Cardiac muscle cell (in vitro differentiated cells and primary cell): ENCODE measurements around the gene MYOM1. TPM values are rescaled to one million over a fixed set of nuclear protein-coding genes. Genes with fewer than 3 reads are reported as not detected.

ENCODE experiments used
- DNase-seq, 2 donors: peaks; one replicate each; pipeline versions ENCODE4 v3.0.0 to v3.0.0-alpha.2; 2010 to 2017; ENCODE audit warnings: low read depth in 1 of 2, low spot score in 1 of 2
- H3K27ac ChIP-seq: fragments of 200-600 bp; sonication (generic); 2 replicates; pipeline ENCODE4 v1.5.1; 2016
- H3K27me3 ChIP-seq: fragments of 200-600 bp; sonication (generic); 2 replicates; pipeline ENCODE4 v1.6.0; 2016; ENCODE audit warnings: control low read depth
- H3K36me3 ChIP-seq: fragments of 200-600 bp; sonication (generic); 2 replicates; pipeline ENCODE4 v1.5.1; 2016; ENCODE audit warnings: control low read depth
- H3K4me1 ChIP-seq: fragments of 200-600 bp; sonication (generic); 2 replicates; pipeline ENCODE4 v1.8.1; 2017; ENCODE audit warnings: low read depth, mild to moderate bottlenecking, mixed run types
- H3K4me3 ChIP-seq: fragments of 200-600 bp; sonication (generic); 2 replicates; pipeline ENCODE4 v1.5.1; 2016; ENCODE audit warnings: mild to moderate bottlenecking
- H3K9me3 ChIP-seq: fragments of 200-600 bp; sonication (generic); 2 replicates; pipeline ENCODE4 v1.5.1; 2017; ENCODE audit warnings: low read depth, mild to moderate bottlenecking, control low read depth
- CTCF ChIP-seq: IDR thresholded peaks from 2 replicates; pipeline ENCODE4 v1.5.1; 2012; ENCODE audit warnings: low read depth, mild to moderate bottlenecking, low read length
- polyA plus RNA-seq: library from polyadenylated mRNA; unstranded; fragments of >200 nt; fragmentation: Nextera tagmentation; extraction: Ambion mirVana; gene quantifications from 2 replicates; pipeline ENCODE4 v1.2.1, GENCODE V29; 2016
- total RNA-seq: library from RNA; depleted of rRNA; stranded (reverse); fragments of >200 nt; gene quantifications from 2 replicates; pipeline ENCODE4 v1.2.3, GENCODE V29; 2016

Gene MYOM1
- total and polyA plus RNA-seq, 2 experiments from 2014 or later: 194 to 219 TPM

- no peak for TF ChIP-seq CTCF
- Histone ChIP-seq H3K27ac (peak within 1 kb of the TSS; percentile 100), H3K36me3 (no peaks in the 10 kb centered on the region), H3K4me3 (peak within 1 kb of the TSS; percentile 75), H3K4me1 (peaks cover 10% of the 10 kb centered on the region), H3K9me3 (no peaks in the 10 kb centered on the region), H3K27me3 (no peaks in the 10 kb centered on the region)
- peak; percentile 98 to 100 for DNase-seq
Observed at GRCh38 chr18:3247240-3248061, 27.7 kb upstream of the MYOM1 start, which contains the start of gene MYL12A. TSS of gene MYL12A (plus strand) at chr18:3247801. CDS start at chr18:3253248, 5,447 bp downstream.

- peak overlapping the region; percentile 100 for H3K27ac ChIP-seq
- peak in 1 of 2 donors; percentile 43 for DNase-seq
- no peaks in the 10 kb centered on the region for H3K27me3 ChIP-seq
- no peak for TF ChIP-seq CTCF
- no peaks in the 10 kb centered on the region for H3K36me3 ChIP-seq
- H3K9me3 ChIP-seq: no peaks in the 10 kb centered on the region
- H3K4me3 ChIP-seq: peak overlapping the region; percentile 6
- peaks cover 6% of the 10 kb centered on the region for H3K4me1 ChIP-seq
Observed at GRCh38 chr18:3246635-3247239, 27.0 kb upstream of the MYOM1 start.

- peak; percentile 93 for DNase-seq
- H3K27ac ChIP-seq: peak overlapping the region; percentile 100
- no peaks in the 10 kb centered on the region for H3K9me3 ChIP-seq
- peak overlapping the region; percentile 8 for H3K4me3 ChIP-seq
- no peaks in the 10 kb centered on the region for H3K27me3 ChIP-seq
- no peaks in the 10 kb centered on the region for H3K4me1 ChIP-seq
- no peaks in the 10 kb centered on the region for H3K36me3 ChIP-seq
- TF ChIP-seq CTCF: peak; percentile 94
Observed at GRCh38 chr18:3245853-3246634, 26.3 kb upstream of the MYOM1 start.

GRCh38 chr18:3245185-3245564 is 25.4 kb upstream of the MYOM1 start:
- no peak for TF ChIP-seq CTCF
- Histone ChIP-seq H3K4me3 (no peak overlapping the region), H3K36me3 (no peaks in the 10 kb centered on the region), H3K27ac (no peak overlapping the region), H3K27me3 (no peaks in the 10 kb centered on the region), H3K9me3 (no peaks in the 10 kb centered on the region), H3K4me1 (no peaks in the 10 kb centered on the region)
- no peak for DNase-seq

GRCh38 chr18:3238742-3239141 is 19.0 kb upstream of the MYOM1 start:
- Histone ChIP-seq H3K4me3 (no peak overlapping the region), H3K27me3 (no peaks in the 10 kb centered on the region), H3K4me1 (peaks cover 7% of the 10 kb centered on the region), H3K27ac (no peak overlapping the region), H3K36me3 (no peaks in the 10 kb centered on the region), H3K9me3 (peaks cover 4% of the 10 kb centered on the region)
- no peak for DNase-seq
- TF ChIP-seq CTCF: no peak
